ENCODE results near the gene PARVG. TPM values are rescaled to one million over a fixed set of nuclear protein-coding genes. Genes with fewer than 3 reads are reported as not detected.

Gene PARVG
- total RNA-seq, 4 donors from 2014 or later = 18.4 to 304 (median 33.8) TPM

DNA sequence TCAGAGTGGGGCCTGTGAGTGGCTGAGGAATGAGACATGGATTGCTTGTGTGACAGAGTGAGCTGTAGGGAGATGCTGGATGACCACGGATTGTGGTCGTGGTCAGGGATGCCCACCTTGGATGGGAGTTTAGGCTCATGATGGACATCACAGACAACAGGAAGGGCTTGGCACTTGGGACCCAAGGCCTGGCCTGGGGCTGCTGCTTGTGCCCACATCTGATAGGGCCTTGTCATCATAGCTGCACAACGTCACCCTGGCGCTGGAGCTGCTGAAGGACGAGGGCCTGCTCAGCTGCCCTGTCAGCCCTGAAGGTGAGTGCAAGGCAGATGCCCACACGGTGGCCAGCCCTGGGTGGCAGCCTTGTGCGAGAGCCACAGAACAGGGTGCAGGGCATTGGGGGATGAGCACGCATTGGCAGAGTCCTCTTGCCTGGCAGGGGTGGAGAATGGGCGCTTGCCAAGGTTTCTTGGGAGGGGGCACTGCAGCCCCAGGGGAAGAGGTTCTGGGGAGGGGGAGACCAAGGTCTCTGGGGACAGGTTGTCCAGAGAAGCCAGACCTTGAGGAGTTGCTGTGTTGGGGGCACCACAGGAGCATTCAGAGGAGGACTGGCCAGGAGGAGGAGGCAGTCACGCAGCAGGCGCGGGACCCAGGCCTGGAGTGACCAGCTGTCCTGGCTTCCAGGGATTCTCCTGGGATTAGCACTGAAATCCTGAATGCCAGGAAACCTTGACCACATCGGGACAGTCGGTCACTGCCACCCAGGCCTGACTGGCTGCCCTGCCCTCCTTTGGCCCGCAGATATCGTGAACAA lies 25.0 kb downstream of the PARVG start:
- H3K27ac ChIP-seq = peak overlapping the region in 1 of 4 donors; percentile 1
- no peaks in the 10 kb centered on the region for H3K27me3 ChIP-seq
- H3K9me3 ChIP-seq = no peaks in the 10 kb centered on the region
- H3K36me3 ChIP-seq = no peaks in the 10 kb centered on the region
- no peak for TF ChIP-seq POLR2A (IDR thresholded peaks at IDR 0.05)
- TF ChIP-seq, protein P1, sequence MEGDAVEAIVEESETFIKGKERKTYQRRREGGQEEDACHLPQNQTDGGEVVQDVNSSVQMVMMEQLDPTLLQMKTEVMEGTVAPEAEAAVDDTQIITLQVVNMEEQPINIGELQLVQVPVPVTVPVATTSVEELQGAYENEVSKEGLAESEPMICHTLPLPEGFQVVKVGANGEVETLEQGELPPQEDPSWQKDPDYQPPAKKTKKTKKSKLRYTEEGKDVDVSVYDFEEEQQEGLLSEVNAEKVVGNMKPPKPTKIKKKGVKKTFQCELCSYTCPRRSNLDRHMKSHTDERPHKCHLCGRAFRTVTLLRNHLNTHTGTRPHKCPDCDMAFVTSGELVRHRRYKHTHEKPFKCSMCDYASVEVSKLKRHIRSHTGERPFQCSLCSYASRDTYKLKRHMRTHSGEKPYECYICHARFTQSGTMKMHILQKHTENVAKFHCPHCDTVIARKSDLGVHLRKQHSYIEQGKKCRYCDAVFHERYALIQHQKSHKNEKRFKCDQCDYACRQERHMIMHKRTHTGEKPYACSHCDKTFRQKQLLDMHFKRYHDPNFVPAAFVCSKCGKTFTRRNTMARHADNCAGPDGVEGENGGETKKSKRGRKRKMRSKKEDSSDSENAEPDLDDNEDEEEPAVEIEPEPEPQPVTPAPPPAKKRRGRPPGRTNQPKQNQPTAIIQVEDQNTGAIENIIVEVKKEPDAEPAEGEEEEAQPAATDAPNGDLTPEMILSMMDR (IDR thresholded peaks at IDR 0.05) = no peak
- peak in 1 of 3 donors; percentile 28 for DNase-seq
- H3K4me3 ChIP-seq = no peak overlapping the region
- H3K4me1 ChIP-seq = no peaks in the 10 kb centered on the region

DNA sequence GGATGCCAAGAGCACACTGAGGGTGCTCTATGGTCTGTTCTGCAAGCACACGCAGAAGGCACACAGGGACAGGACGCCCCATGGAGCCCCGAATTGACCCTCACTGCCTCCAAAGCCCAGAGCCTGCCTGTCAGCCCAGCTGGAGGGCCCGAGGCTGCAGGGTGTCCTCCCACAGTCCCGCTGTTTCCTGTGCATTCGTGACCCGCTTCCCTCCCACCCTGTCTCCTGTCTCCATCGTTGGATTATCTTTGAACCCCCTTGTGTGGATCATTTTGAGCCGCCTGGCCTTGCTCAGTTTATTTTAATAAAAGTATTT lies 25.6 kb downstream of the PARVG start:
- Histone ChIP-seq H3K27me3 (no peaks in the 10 kb centered on the region), H3K9me3 (no peaks in the 10 kb centered on the region), H3K4me3 (no peak overlapping the region), H3K4me1 (no peaks in the 10 kb centered on the region), H3K27ac (no peak overlapping the region), H3K36me3 (no peaks in the 10 kb centered on the region)
- no peak for TF ChIP-seq POLR2A (IDR thresholded peaks at IDR 0.05)
- TF ChIP-seq, protein P1 (IDR thresholded peaks at IDR 0.05) = no peak
- no peak for DNase-seq

DNA sequence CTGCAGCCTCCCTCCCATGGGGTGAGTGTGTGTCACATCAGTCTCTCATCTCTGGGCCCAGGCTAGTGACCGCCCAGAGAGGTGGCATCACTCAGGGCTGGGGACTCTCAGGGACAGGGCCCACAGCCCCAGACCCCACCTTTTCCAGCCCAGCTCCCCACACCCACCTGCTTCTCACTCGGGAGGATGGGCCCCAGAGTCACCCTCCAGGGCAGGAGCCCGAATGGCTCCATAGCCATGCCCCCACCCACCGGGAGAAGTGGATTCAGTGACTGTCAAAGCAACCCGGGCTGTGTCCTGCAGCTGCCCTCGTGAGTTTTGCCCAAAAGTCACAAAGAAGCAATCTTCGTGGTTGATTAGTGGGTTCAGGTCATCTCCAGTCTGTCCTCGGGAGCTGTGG lies 26.0 kb downstream of the PARVG start:
- DNase-seq = no peak
- TF ChIP-seq, protein P1 (IDR thresholded peaks at IDR 0.05) = no peak
- TF ChIP-seq POLR2A (IDR thresholded peaks at IDR 0.05) = no peak
- H3K36me3 ChIP-seq = no peaks in the 10 kb centered on the region

DNA sequence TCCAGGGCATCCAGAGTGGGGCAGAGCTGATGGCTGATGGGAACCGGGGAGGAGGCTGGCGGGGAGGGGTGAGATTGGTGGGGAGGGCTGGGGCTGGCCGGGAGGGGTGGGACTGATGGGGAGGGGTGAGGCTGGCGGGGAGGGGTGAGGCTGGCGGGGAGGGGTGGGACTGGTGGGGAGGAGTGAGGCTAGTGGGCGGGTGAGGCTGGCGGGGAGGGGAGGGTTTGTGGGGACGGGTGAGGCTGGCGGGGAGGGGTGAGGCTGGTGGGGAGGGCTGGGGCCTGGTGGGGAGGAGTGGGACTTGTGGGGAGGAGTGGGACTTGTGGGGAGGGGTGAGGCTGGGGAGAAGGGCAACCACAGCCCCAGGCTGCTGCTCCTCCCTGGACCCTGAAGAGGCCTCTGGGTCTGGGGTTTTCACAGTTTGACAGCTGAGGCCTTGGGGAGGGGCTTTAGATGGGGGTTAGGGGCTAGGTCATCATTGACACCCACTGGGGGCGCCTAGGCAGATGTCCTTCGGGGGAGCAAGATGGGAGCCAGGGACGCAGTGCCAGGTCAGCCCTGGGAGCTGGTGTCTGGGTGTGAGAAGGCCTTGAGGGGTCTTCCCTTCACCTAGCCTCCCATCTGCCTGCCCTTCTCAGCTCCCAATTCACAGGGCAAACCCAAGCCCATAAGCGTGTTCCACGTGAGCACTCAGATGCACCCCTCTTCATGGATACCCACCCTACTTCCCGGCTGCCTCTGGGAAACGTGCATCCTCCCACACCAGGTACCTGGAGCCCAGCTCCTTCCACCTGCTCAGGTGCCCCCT lies 26.7 kb downstream of the PARVG start:
- Histone ChIP-seq H3K36me3 (no peaks in the 10 kb centered on the region), H3K4me1 (peaks cover 0 to 6% (median 0%) of the 10 kb centered on the region in 4 donors), H3K4me3 (no peak overlapping the region), H3K27ac (no peak overlapping the region), H3K9me3 (no peaks in the 10 kb centered on the region), H3K27me3 (no peaks in the 10 kb centered on the region)
- no peak for TF ChIP-seq POLR2A (IDR thresholded peaks at IDR 0.05)
- TF ChIP-seq, protein P1 (IDR thresholded peaks at IDR 0.05) = no peak
- peak in 1 of 3 donors; percentile 35 for DNase-seq

More for the DNA sequence above, 26.0 kb downstream of the PARVG start:
- no peak overlapping the region for H3K4me3 ChIP-seq
- H3K4me1 ChIP-seq = peaks cover 0 to 1% (median 0%) of the 10 kb centered on the region in 4 donors
- no peaks in the 10 kb centered on the region for H3K27me3 ChIP-seq
- H3K27ac ChIP-seq = no peak overlapping the region
- no peaks in the 10 kb centered on the region for H3K9me3 ChIP-seq

DNA sequence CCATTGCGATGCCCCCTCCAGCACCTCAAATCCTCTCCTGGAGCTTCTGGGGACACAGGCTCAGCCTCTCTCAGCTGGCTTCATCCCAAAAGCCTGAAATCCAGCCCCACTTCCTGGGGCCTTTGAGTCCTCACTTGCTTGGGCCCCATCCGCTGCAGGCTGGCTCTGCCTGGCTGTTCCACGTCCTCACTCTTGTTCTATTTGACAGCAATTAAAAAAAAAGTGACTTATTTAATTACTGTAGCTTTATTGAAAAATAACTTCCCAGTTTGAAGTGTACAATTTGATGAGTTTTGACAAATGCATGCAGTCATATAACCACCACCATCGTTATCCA lies 27.2 kb downstream of the PARVG start:
- no peaks in the 10 kb centered on the region for H3K36me3 ChIP-seq
- DNase-seq = no peak
- H3K9me3 ChIP-seq = no peaks in the 10 kb centered on the region
- H3K4me3 ChIP-seq = no peak overlapping the region
- H3K27ac ChIP-seq = no peak overlapping the region
- no peaks in the 10 kb centered on the region for H3K27me3 ChIP-seq
- TF ChIP-seq, protein P1 (IDR thresholded peaks at IDR 0.05) = no peak
- TF ChIP-seq POLR2A (IDR thresholded peaks at IDR 0.05) = no peak
- peaks cover 0 to 9% (median 0%) of the 10 kb centered on the region in 4 donors for H3K4me1 ChIP-seq
